ENCODE measurements around the gene PDRG1. TPM values are rescaled to one million over a fixed set of nuclear protein-coding genes. Genes with fewer than 3 reads are reported as not detected.

The PDRG1 gene
- polyA plus RNA-seq, 3 donors: 3.5 to 4.4 (median 3.7) TPM

DNA sequence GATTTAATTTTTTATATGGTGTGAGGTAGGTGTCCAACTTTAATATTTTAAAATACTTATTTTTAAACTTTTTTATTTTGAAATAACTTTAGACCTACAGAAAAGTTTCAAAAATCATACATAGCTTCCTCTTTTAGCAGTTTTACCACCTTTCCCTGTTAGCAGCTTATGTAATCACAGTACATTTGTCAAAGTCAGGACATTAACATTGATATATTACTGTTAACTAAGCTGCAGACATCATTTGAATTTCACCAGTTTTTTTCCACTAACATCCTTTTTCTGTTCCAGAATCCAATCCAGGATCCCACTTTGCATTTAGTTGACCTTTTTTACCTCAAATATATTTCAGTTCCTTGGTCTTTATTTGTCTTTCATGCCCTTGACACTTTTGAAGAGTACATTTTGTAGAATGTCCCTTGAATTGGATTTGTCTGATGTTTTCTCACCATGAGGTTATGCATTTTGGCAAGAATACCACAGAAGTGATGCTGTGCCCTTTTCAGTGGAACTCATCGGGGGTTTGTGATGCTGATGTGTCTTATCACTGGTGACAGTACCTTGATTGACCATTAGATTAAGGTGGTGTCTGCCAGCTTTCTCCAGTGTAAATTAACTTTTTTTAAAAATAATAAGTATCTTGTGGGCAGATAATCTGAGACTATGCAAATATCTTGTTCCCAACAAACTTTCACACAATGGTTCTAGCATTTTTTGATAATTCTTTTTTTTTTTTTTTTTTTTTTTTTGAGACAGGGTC is 48.0 kb downstream of the PDRG1 start:
- no peak overlapping the region for H3K9ac ChIP-seq (ENCODE audit: insufficient read depth, low read length, poor library complexity, severe bottlenecking)
- H3K4me1 Mint-ChIP-seq: peaks cover 3% of the 10 kb centered on the region
- H3K36me3 ChIP-seq (replicated peaks in 1 of 2; ENCODE audit: control insufficient read depth in 1 of 2, insufficient read depth in 2 of 2, low read length in 2 of 2): no peaks in the 10 kb centered on the region
- no peak overlapping the region for H3K4me2 ChIP-seq (replicated peaks; ENCODE audit: extremely low read depth, low read length, poor library complexity, severe bottlenecking)
- WGBS (ENCODE audit: insufficient coverage): no CpG with 5 or more reads among the region's 1 CpG
- peaks cover 1 to 2% (median 1%) of the 10 kb centered on the region in 3 donors for H3K27me3 Mint-ChIP-seq (ENCODE audit: low read depth in 3 of 3)
- no peak overlapping the region for H3K4me3 Mint-ChIP-seq
- H2AFZ ChIP-seq (ENCODE audit: insufficient read depth, low read depth, low read length, poor library complexity, severe bottlenecking): no peak overlapping the region
- TF ChIP-seq CTCF (IDR thresholded peaks at IDR 0.05): no peak
- no peaks in the 10 kb centered on the region for H3K79me2 ChIP-seq (ENCODE audit: insufficient read depth, low read length)
- H3K4me3 ChIP-seq (replicated peaks in 1 of 3; ENCODE audit: low read depth in 2 of 3, low read length in 3 of 3): no peak overlapping the region
- no peak for DNase-seq
- H3K36me3 Mint-ChIP-seq: no peaks in the 10 kb centered on the region
- H3K9me3 ChIP-seq (replicated peaks in 1 of 2; ENCODE audit: control insufficient read depth in 1 of 2, insufficient read depth in 1 of 2, low read length in 2 of 2): no peaks in the 10 kb centered on the region
- no peak overlapping the region for H3K27ac ChIP-seq (ENCODE audit: low read depth in 1 of 2, low read length in 2 of 2)
- intact Hi-C loops (cut with micrococcal nuclease): no loop called here
- no peaks in the 10 kb centered on the region for H3K27me3 ChIP-seq (ENCODE audit: control insufficient read depth in 2 of 2, insufficient read depth in 2 of 2, low read length in 2 of 2)
- no peaks in the 10 kb centered on the region for H4K20me1 ChIP-seq (ENCODE audit: insufficient read depth, low read length)
- H3K4me1 ChIP-seq (ENCODE audit: control insufficient read depth in 1 of 2, insufficient read depth in 2 of 2, low read length in 2 of 2): no peaks in the 10 kb centered on the region
- H3K27ac Mint-ChIP-seq: no peak overlapping the region
- no peaks in the 10 kb centered on the region for H3K9me3 Mint-ChIP-seq

DNA sequence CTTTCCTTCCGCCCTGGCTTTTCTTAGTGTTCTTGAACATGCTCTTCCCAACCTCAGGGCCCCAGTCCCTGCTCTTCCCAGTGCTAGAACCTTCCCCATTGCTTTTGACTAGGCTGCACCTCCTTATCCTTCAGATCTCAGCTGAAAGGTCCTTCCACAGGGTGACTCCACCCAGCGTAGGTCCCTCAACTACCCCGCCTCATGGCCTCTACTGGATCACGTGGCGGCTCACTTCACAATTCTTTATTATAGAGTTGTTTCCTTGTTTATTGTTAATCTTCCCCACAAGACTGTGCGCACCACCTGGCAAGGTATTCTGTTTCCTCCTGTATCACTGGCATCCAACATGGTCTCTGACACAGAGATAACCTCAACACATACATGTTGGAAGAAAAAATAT is 50.2 kb downstream of the PDRG1 start:
- Histone ChIP-seq H3K4me2 (replicated peaks; ENCODE audit: extremely low read depth, low read length, poor library complexity, severe bottlenecking) (no peak overlapping the region), H3K4me3 (replicated peaks in 1 of 3; ENCODE audit: low read depth in 2 of 3, low read length in 3 of 3) (no peak overlapping the region), H4K20me1 (ENCODE audit: insufficient read depth, low read length) (no peaks in the 10 kb centered on the region), H3K9ac (ENCODE audit: insufficient read depth, low read length, poor library complexity, severe bottlenecking) (no peak overlapping the region), H3K9me3 (replicated peaks in 1 of 2; ENCODE audit: control insufficient read depth in 1 of 2, insufficient read depth in 1 of 2, low read length in 2 of 2) (no peaks in the 10 kb centered on the region), H3K36me3 (replicated peaks in 1 of 2; ENCODE audit: control insufficient read depth in 1 of 2, insufficient read depth in 2 of 2, low read length in 2 of 2) (no peaks in the 10 kb centered on the region), H3K27me3 (ENCODE audit: control insufficient read depth in 2 of 2, insufficient read depth in 2 of 2, low read length in 2 of 2) (no peaks in the 10 kb centered on the region), H3K27ac (ENCODE audit: low read depth in 1 of 2, low read length in 2 of 2) (no peak overlapping the region), H3K4me1 (ENCODE audit: control insufficient read depth in 1 of 2, insufficient read depth in 2 of 2, low read length in 2 of 2) (no peaks in the 10 kb centered on the region), H2AFZ (ENCODE audit: insufficient read depth, low read depth, low read length, poor library complexity, severe bottlenecking) (no peak overlapping the region), H3K79me2 (ENCODE audit: insufficient read depth, low read length) (no peaks in the 10 kb centered on the region)
- DNase-seq: no peak
- Mint-ChIP-seq H3K9me3 (no peaks in the 10 kb centered on the region), H3K4me1 (peaks cover 3% of the 10 kb centered on the region), H3K36me3 (no peaks in the 10 kb centered on the region), H3K27ac (no peak overlapping the region), H3K27me3 (ENCODE audit: low read depth in 3 of 3) (peaks cover 1 to 2% (median 1%) of the 10 kb centered on the region in 3 donors), H3K4me3 (no peak overlapping the region)
- no peak for TF ChIP-seq CTCF (IDR thresholded peaks at IDR 0.05)
- 80% methylated on average over 1 of the region's 6 CpGs for WGBS (ENCODE audit: insufficient coverage)
- intact Hi-C loops (cut with micrococcal nuclease): no loop called here
